AG04450 (cell line): ENCODE data around the gene FYN. TPM values are rescaled to one million over a fixed set of nuclear protein-coding genes. Genes with fewer than 3 reads are reported as not detected.

Experiments used
- CTCF ChIA-PET: fragments of 300-600, 350-600 bp; formaldehyde crosslinking; extraction: SDS; loops from one replicate; lab custom pipeline; 2022; ENCODE audit warnings: antibody characterized with exemption, inconsistent platforms; lab: Charles Lee
- POLR2A ChIA-PET: fragments of 350-600 bp; formaldehyde crosslinking; extraction: SDS; loops from one replicate; lab custom pipeline; 2021; ENCODE audit warnings: antibody characterized with exemption, inconsistent platforms; lab: Yijun Ruan, JAX
- DNase-seq: peaks from one replicate; pipeline ENCODE4 v3.0.0-alpha.2; 2011; ENCODE audit warnings: low read depth, low spot score
- H3K27ac ChIP-seq: one replicate; pipeline ENCODE4 v1.5.1; 2012; ENCODE audit warnings: low read depth, low read length, control low read depth
- H3K27me3 ChIP-seq: one replicate; pipeline ENCODE4 v1.6.0; 2012; ENCODE audit warnings: low read length; ENCODE audit not compliant: control insufficient read depth, insufficient read depth
- H3K4me3 ChIP-seq: 2 replicates; pipeline ENCODE4 v1.5.1; 2011; ENCODE audit warnings: mild to moderate bottlenecking, low read depth, low read length, control low read depth
- H3K9me3 ChIP-seq: 2 replicates; pipeline ENCODE4 v1.5.1; 2012; ENCODE audit warnings: low read length; ENCODE audit not compliant: control insufficient read depth, insufficient read depth
- polyA plus RNA-seq: library from polyadenylated mRNA; depleted of rRNA; stranded (reverse); fragments of >200 nt; gene quantifications from 2 replicates; pipeline ENCODE4 v1.2.3, GENCODE V29; 2011
- TF ChIP-seq, protein P1 (sequence below): IDR thresholded peaks from 2 replicates; pipeline ENCODE4 v1.5.1; 2011; ENCODE audit warnings: low read depth, low read length, control low read depth, inconsistent platforms

FYN gene
- polyA plus RNA-seq, 1 experiment: 29.0 TPM

DNA sequence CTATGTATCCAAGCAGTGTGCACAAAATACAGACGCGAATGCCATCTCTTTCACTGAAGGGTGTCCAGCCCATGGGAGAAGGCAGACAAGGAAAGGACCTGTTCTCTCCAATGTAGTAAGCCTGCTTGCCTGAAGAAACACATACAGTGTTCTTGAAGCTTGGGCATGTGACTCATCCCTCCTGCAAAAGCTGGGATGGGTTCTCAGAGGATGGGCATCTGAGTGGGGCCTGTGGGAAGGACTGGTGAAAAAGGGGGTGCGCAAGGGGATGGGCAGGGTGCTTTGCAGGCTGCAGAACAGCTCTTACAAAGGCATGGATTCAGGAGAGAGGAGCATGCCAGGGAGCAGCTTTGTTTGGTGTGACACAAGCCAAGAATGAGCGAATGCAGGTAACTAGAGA, 128.1 kb downstream of the FYN start:
- Histone ChIP-seq H3K27ac (no peak overlapping the region), H3K4me3 (no peak overlapping the region), H3K9me3 (no peaks in the 10 kb centered on the region), H3K27me3 (no peaks in the 10 kb centered on the region)
- TF ChIP-seq, protein P1, sequence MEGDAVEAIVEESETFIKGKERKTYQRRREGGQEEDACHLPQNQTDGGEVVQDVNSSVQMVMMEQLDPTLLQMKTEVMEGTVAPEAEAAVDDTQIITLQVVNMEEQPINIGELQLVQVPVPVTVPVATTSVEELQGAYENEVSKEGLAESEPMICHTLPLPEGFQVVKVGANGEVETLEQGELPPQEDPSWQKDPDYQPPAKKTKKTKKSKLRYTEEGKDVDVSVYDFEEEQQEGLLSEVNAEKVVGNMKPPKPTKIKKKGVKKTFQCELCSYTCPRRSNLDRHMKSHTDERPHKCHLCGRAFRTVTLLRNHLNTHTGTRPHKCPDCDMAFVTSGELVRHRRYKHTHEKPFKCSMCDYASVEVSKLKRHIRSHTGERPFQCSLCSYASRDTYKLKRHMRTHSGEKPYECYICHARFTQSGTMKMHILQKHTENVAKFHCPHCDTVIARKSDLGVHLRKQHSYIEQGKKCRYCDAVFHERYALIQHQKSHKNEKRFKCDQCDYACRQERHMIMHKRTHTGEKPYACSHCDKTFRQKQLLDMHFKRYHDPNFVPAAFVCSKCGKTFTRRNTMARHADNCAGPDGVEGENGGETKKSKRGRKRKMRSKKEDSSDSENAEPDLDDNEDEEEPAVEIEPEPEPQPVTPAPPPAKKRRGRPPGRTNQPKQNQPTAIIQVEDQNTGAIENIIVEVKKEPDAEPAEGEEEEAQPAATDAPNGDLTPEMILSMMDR: no peak
- DNase-seq: no peak
- CTCF ChIA-PET: no interaction called here
- POLR2A ChIA-PET: no interaction called here

DNA sequence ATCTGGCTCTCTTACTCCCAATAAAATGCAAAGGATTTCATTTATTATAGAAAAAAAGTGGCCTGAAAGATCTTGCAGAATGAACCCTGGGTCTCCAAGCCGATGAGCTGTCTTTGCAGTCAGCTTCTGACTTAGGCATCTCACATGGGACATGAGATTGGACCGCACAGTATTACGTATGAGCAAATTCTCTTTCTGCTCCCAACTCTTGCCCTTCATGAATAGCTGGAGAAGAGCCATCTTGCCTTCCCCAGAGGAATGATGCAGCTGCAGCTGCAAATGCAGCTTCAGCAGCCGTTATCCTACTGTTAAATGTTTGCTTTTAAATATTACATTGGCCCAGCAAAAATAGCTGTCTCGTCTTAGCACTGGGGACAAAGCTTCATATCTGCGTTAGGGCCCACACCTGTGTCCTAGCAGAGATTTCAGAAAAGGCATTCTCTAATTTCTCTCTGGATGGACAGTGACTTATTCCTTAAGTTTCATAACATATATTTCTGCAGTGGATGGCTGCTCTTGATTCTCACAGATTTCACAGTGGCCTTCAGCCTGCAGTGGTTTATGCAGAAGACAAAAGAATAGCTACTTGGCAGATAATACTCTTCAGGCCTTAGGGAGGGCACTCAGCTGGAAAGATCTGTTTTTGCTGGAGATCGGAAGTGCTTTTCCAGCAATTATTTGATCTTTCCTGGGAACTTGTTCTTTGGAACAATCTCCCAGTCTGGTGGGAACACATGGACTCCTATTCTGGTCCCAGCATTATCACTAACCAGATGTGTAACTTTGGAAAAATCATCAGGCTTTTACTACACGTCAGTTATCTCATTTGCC, 129.2 kb downstream of the FYN start:
- TF ChIP-seq, protein P1: no peak
- CTCF ChIA-PET: interaction anchor here (0.8 to 1.6 kb wide), 2 partner anchors 34 to 299 kb away, joined by 4 to 6 read pairs; no protein-coding TSS in a partner anchor
- POLR2A ChIA-PET: interaction anchor here (1.0 kb wide), 1 partner anchor 10 kb away, joined by 4 read pairs; no protein-coding TSS in a partner anchor
- no peak overlapping the region for H3K4me3 ChIP-seq
- H3K27me3 ChIP-seq: no peaks in the 10 kb centered on the region
- H3K27ac ChIP-seq: no peak overlapping the region
- H3K9me3 ChIP-seq: no peaks in the 10 kb centered on the region
- DNase-seq: peak; percentile 52

DNA sequence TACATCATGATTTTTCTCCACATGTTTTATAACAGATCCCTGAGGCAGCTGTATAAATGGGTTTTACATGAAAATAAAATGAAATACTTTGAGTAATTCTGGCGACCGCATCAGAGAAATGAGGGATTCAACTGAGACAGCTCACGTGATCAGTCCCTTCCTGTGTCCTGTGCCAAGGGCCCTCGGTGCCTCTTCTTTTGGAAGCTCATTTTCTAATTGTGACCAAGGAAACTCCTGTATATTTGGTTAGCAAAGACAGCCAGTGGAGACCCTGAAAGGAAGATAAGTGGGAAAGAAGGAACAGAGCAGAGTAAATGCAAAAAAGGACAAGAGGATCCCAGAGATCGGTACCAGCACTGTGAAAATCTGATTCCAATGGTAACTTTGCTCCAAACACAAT, 129.9 kb downstream of the FYN start:
- no peak for DNase-seq
- H3K4me3 ChIP-seq: no peak overlapping the region
- TF ChIP-seq, protein P1: no peak
- H3K27ac ChIP-seq: no peak overlapping the region
- POLR2A ChIA-PET: interaction anchor here (1.0 kb wide), 1 partner anchor 9 kb away, joined by 4 read pairs; no protein-coding TSS in a partner anchor
- H3K9me3 ChIP-seq: no peaks in the 10 kb centered on the region
- H3K27me3 ChIP-seq: no peaks in the 10 kb centered on the region
- CTCF ChIA-PET: interaction anchor here (1.6 kb wide), 1 partner anchor 33 kb away, joined by 6 read pairs; no protein-coding TSS in a partner anchor

DNA sequence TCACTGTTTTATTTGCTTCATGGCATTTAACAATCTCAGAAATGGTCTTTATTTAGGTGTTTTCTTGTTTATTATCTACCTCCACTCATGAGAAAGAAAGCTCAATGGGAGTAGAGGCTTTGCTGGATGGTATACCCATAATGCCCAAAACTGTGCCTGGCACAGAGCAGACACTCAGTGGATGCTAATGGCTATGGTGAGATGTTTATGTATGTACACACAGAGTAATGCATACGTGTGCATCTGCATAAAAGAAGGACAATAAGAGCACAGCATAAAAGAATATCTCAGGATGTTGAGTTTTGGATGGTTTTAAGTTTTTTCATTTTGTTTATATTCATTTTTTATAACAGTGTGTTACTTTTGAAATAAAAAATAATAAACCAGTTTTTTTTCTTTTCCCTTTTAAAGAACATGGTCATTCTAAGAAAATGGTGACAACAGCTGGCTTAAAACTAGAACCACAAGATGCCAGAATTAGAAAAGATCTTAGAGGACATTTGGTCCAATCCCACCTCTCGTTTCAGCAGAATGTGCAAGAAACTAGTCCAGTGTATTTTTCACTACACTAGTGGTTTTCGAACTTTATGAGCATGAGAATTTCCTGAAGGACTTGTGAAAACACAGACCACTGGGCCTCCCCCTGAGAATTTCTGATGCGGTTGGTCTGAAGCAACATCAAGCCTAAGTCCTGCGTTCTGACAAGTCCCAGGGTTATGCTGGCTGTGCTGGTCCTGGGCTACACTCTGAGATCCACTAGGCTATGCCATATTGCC, 131.9 kb downstream of the FYN start:
- POLR2A ChIA-PET: interaction anchor here (0.7 kb wide), 1 partner anchor 59 kb away, joined by 3 read pairs; no protein-coding TSS in a partner anchor

More for the DNA sequence above, 131.9 kb downstream of the FYN start:
- Histone ChIP-seq H3K27ac (no peak overlapping the region), H3K4me3 (no peak overlapping the region), H3K9me3 (no peaks in the 10 kb centered on the region), H3K27me3 (no peaks in the 10 kb centered on the region)
- CTCF ChIA-PET: interaction anchor here (0.7 kb wide), 1 partner anchor 52 kb away, joined by 4 read pairs; no protein-coding TSS in a partner anchor
- TF ChIP-seq, protein P1: no peak
- DNase-seq: no peak
